ENCODE measurements around the gene CNTN4.

Gene CNTN4

GRCh38 chr3:2274526-2274925 is 175.9 kb downstream of the CNTN4 start:
- Histone ChIP-seq H3K79me2 (ENCODE audit: insufficient read depth, low read length) (no peaks in the 10 kb centered on the region), H3K36me3 (ENCODE audit: insufficient read depth, low read length) (no peaks in the 10 kb centered on the region), H3K4me3 (ENCODE audit: low read depth in 1 of 2, low read length in 2 of 2) (no peak overlapping the region), H3K9me3 (ENCODE audit: insufficient read depth, low read length, severe bottlenecking) (no peaks in the 10 kb centered on the region), H3K27ac (ENCODE audit: low read length) (no peak overlapping the region), H3K4me1 (ENCODE audit: insufficient read depth, low read length) (no peaks in the 10 kb centered on the region), H3K9ac (ENCODE audit: low read depth, low read length) (no peak overlapping the region), H3K27me3 (ENCODE audit: insufficient read depth, low read length, poor library complexity) (no peaks in the 10 kb centered on the region), H4K20me1 (ENCODE audit: insufficient read depth, low read length) (no peaks in the 10 kb centered on the region), H3K4me2 (ENCODE audit: insufficient read depth, low read length) (no peak overlapping the region), H2AFZ (ENCODE audit: low read depth, low read length) (no peak overlapping the region)
- TF ChIP-seq CTCF (IDR thresholded peaks at IDR 0.05; ENCODE audit: borderline replicate concordance, extremely low read depth, low read length, poor library complexity, severe bottlenecking) (no peak), EZH2 (IDR thresholded peaks at IDR 0.05; ENCODE audit: borderline replicate concordance, low read depth, low read length, severe bottlenecking) (no peak)
- ATAC-seq (ENCODE audit: insufficient read depth, low read depth) (no peak), DNase-seq (no peak)

- no peaks in the 10 kb centered on the region for H3K79me2 ChIP-seq (ENCODE audit: insufficient read depth, low read length)
- no peaks in the 10 kb centered on the region for H4K20me1 ChIP-seq (ENCODE audit: insufficient read depth, low read length)
- H3K27me3 ChIP-seq (ENCODE audit: insufficient read depth, low read length, poor library complexity): no peaks in the 10 kb centered on the region
- no peak for TF ChIP-seq EZH2 (IDR thresholded peaks at IDR 0.05; ENCODE audit: borderline replicate concordance, low read depth, low read length, severe bottlenecking)
- TF ChIP-seq CTCF (IDR thresholded peaks at IDR 0.05; ENCODE audit: borderline replicate concordance, extremely low read depth, low read length, poor library complexity, severe bottlenecking): no peak
- DNase-seq (no peak), ATAC-seq (ENCODE audit: insufficient read depth, low read depth) (no peak)
- no peaks in the 10 kb centered on the region for H3K4me1 ChIP-seq (ENCODE audit: insufficient read depth, low read length)
- no peak overlapping the region for H3K27ac ChIP-seq (ENCODE audit: low read length)
- no peak overlapping the region for H2AFZ ChIP-seq (ENCODE audit: low read depth, low read length)
- H3K9ac ChIP-seq (ENCODE audit: low read depth, low read length): no peak overlapping the region
- H3K4me2 ChIP-seq (ENCODE audit: insufficient read depth, low read length): no peak overlapping the region
- no peak overlapping the region for H3K4me3 ChIP-seq (ENCODE audit: low read depth in 1 of 2, low read length in 2 of 2)
- no peaks in the 10 kb centered on the region for H3K9me3 ChIP-seq (ENCODE audit: insufficient read depth, low read length, severe bottlenecking)
- H3K36me3 ChIP-seq (ENCODE audit: insufficient read depth, low read length): no peaks in the 10 kb centered on the region
Measured at GRCh38 chr3:2283818-2284217, 185.2 kb downstream of the CNTN4 start.

GRCh38 chr3:2300938-2301337 is 202.3 kb downstream of the CNTN4 start:
- Histone ChIP-seq H3K4me3 (ENCODE audit: low read depth in 1 of 2, low read length in 2 of 2) (no peak overlapping the region), H3K79me2 (ENCODE audit: insufficient read depth, low read length) (no peaks in the 10 kb centered on the region), H3K27me3 (ENCODE audit: insufficient read depth, low read length, poor library complexity) (no peaks in the 10 kb centered on the region), H3K27ac (ENCODE audit: low read length) (no peak overlapping the region), H4K20me1 (ENCODE audit: insufficient read depth, low read length) (no peaks in the 10 kb centered on the region), H3K4me1 (ENCODE audit: insufficient read depth, low read length) (no peaks in the 10 kb centered on the region), H3K9me3 (ENCODE audit: insufficient read depth, low read length, severe bottlenecking) (no peaks in the 10 kb centered on the region), H3K9ac (ENCODE audit: low read depth, low read length) (no peak overlapping the region), H2AFZ (ENCODE audit: low read depth, low read length) (no peak overlapping the region), H3K36me3 (ENCODE audit: insufficient read depth, low read length) (no peaks in the 10 kb centered on the region), H3K4me2 (ENCODE audit: insufficient read depth, low read length) (no peak overlapping the region)
- DNase-seq (no peak), ATAC-seq (ENCODE audit: insufficient read depth, low read depth) (no peak)
- no peak for TF ChIP-seq CTCF (IDR thresholded peaks at IDR 0.05; ENCODE audit: borderline replicate concordance, extremely low read depth, low read length, poor library complexity, severe bottlenecking)
- TF ChIP-seq EZH2 (IDR thresholded peaks at IDR 0.05; ENCODE audit: borderline replicate concordance, low read depth, low read length, severe bottlenecking): no peak

- no peak overlapping the region for H3K4me3 ChIP-seq (ENCODE audit: low read depth in 1 of 2, low read length in 2 of 2)
- H3K4me2 ChIP-seq (ENCODE audit: insufficient read depth, low read length): no peak overlapping the region
- H3K9ac ChIP-seq (ENCODE audit: low read depth, low read length): no peak overlapping the region
- no peak for ATAC-seq (ENCODE audit: insufficient read depth, low read depth)
- no peak for DNase-seq
- no peak for TF ChIP-seq EZH2 (IDR thresholded peaks at IDR 0.05; ENCODE audit: borderline replicate concordance, low read depth, low read length, severe bottlenecking)
- no peak for TF ChIP-seq CTCF (IDR thresholded peaks at IDR 0.05; ENCODE audit: borderline replicate concordance, extremely low read depth, low read length, poor library complexity, severe bottlenecking)
- H3K27me3 ChIP-seq (ENCODE audit: insufficient read depth, low read length, poor library complexity): no peaks in the 10 kb centered on the region
- no peaks in the 10 kb centered on the region for H3K9me3 ChIP-seq (ENCODE audit: insufficient read depth, low read length, severe bottlenecking)
- H3K27ac ChIP-seq (ENCODE audit: low read length): no peak overlapping the region
- no peaks in the 10 kb centered on the region for H3K79me2 ChIP-seq (ENCODE audit: insufficient read depth, low read length)
- H2AFZ ChIP-seq (ENCODE audit: low read depth, low read length): no peak overlapping the region
- H4K20me1 ChIP-seq (ENCODE audit: insufficient read depth, low read length): no peaks in the 10 kb centered on the region
- H3K36me3 ChIP-seq (ENCODE audit: insufficient read depth, low read length): no peaks in the 10 kb centered on the region
- H3K4me1 ChIP-seq (ENCODE audit: insufficient read depth, low read length): no peaks in the 10 kb centered on the region
Measured at GRCh38 chr3:2301361-2301760, 202.7 kb downstream of the CNTN4 start.

Data from DND-41 (cell line).